MM.1S (cell line): Measurements from ENCODE around the gene LATS1.

Experiments used
- EZH2phosphoT487 ChIP-seq: fragments of 300-600 bp; sonication (generic); IDR thresholded peaks from 2 replicates; pipeline ENCODE4 v1.6.1; 2018; ENCODE audit warnings: antibody characterized with exemption, low read length
- TF ChIP-seq, protein P1 (sequence below): fragments of 300-600 bp; sonication (generic); IDR thresholded peaks from 2 replicates; pipeline ENCODE4 v1.5.1; 2016; ENCODE audit warnings: antibody characterized with exemption, low read length, mixed read lengths

DNA sequence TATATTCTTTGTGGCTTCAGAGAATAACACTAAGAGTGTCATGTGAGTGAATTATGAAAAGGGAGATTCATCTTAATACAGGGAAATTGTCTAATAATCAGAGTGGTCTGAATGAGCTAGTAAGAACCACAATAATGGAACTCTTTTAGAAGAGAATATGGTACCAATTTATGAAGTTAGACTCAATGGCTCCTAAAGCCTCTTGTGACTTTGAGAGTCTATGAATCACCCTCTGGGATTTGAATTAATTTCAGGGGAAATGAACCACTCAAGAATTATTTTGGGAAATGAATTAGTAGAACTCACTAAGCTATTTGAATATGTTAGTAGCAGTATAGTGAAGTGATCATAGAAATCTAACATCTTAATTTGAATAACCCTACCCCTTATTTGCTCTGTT lies 46.0 kb upstream of the LATS1 start:
- TF ChIP-seq, protein P1, sequence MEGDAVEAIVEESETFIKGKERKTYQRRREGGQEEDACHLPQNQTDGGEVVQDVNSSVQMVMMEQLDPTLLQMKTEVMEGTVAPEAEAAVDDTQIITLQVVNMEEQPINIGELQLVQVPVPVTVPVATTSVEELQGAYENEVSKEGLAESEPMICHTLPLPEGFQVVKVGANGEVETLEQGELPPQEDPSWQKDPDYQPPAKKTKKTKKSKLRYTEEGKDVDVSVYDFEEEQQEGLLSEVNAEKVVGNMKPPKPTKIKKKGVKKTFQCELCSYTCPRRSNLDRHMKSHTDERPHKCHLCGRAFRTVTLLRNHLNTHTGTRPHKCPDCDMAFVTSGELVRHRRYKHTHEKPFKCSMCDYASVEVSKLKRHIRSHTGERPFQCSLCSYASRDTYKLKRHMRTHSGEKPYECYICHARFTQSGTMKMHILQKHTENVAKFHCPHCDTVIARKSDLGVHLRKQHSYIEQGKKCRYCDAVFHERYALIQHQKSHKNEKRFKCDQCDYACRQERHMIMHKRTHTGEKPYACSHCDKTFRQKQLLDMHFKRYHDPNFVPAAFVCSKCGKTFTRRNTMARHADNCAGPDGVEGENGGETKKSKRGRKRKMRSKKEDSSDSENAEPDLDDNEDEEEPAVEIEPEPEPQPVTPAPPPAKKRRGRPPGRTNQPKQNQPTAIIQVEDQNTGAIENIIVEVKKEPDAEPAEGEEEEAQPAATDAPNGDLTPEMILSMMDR: no peak
- no peak for TF ChIP-seq EZH2phosphoT487
